Ramos (cell line): ENCODE results near the gene SH3D19.
"Not testable (repeated sequence)": the region's sequence is repeated elsewhere in the genome, so short reads cannot be mapped to it uniquely, and the experiment has no call there.

Source experiments
- in situ Hi-C: fragments of 300-500 bp; cut with MboI; formaldehyde crosslinking; loops from one replicate; pipeline ENCODE4 v1.14.3; 2022; ENCODE audit warnings: low sequenced_read_pairs; ENCODE audit not compliant: unreplicated experiment

The SH3D19 gene

DNA sequence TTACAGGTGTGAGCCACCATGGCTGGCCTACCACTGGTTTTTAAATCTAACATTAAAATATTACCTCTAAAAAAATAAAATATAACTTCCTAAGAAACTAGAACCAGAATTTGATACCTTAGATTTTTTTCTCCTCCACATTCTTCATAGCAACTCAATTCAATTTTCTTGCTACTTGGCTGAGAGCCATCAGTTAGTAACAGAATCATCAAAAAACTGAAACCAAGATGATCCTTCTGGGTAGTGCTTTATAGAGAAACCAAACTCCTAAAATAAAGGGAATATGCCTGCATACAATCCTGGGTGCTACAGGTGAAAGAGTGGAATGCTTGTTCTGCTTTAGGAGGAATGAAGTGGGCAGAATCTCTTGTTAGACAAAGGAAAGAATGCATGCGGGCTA is 161.6 kb downstream of the SH3D19 start:
- in situ Hi-C loops, result no loop called here

GRCh38 chr4:151158979-151159378 is 166.4 kb downstream of the SH3D19 start:
- in situ Hi-C loops, result no loop called here

- in situ Hi-C loops, result no loop called here
These were observed 167.9 kb downstream of the SH3D19 start for GRCh38 chr4:151157543-151157942.

DNA sequence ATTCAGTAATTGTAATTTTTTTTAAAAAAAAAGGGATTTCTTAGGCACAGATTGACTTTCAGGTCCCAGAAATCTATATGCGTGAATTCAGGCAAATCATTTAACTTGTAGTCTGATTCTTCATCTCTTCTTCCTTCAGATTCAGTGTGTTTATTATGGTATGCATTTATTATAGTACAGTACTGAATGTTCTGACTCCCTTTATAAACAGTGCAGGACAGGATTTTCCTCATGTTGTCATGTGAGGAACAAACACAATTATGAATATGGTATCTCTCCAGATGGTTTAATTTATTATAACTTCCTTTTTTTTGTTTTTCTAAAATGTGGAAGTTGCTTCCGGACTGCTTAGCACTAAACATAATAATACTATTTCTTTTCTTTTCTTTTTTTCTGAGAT is 171.8 kb downstream of the SH3D19 start:
- in situ Hi-C loops, result no loop called here

DNA sequence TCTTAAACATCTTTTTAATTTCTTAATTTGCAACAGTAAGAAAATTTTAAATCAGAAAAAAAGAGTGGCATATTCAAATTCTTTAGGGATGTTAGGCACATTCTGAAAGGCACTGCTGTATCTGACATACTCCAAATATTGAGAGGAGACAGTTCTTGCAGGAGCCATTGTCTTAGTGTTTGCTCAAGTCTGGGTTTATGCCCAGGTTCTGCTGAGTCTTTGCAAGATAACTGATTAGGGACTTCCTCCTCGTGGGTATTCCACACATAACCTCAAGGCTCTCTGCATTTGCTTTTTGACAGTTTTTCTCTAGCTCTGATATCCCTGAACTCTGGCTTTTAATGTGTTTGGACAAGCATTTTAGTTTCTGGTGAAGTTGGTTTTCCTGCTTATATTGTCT is 173.4 kb downstream of the SH3D19 start:
- in situ Hi-C loops, result no loop called here

GRCh38 chr4:151150821-151151580 is 174.4 kb downstream of the SH3D19 start:
- in situ Hi-C loops, result no loop called here

DNA sequence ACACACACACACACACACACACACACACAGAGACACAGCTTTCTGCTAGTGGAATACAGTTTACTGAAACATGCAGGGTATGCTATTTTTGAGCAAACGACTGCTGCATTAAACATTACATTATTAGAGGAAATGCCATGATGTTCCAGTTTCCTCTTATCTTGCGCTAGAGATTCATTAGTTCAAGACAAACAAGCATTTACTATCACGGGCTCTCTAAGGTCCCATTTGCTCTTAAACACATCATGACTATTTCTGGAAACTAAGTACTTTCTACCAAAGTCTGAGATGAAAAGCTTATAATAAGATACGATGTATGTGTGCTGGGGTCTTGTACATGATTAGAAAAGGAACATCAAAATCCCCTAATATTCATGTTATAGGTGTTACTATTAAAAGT is 177.1 kb downstream of the SH3D19 start:
- in situ Hi-C loops, result no loop called here

DNA sequence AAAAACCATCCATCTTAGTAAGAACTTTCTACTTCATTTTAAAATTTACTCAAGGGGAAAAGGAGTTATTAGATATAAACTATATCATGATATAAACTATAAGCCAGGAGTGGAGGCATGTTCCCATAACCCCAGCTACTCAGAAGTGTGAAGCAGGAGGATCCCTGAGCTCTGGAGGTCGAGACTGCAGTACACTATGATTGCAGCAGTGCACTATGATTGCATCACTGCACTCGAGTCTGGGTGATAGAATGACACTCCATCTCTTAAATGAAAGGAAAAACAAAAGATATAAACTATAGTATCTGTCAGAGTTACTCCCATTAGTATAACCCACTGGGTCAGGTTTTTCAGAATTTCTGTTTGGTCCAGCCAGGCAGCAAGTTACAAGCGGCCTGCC is 178.4 kb downstream of the SH3D19 start:
- in situ Hi-C loops, result no loop called here

GRCh38 chr4:151144329-151145072 is 180.9 kb downstream of the SH3D19 start:
- in situ Hi-C loops, result no loop called here

DNA sequence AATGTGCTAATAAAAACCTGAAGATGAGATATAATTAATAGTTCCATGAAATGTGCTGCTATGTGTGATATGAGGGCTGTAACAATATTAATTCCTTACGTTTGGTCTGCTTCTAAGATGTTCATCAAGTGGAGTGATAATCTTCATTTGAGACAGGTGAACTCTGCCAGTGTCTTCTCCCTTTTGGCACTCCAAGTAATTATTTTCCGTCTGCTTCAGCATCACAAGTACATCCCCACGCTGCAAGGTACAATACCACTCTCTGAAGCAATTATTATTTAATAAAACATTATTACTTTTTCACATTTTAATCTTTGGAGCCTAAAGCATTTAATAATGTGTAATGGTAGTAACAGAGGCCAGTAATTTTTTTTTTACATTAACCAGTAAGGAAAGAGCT is 181.6 kb downstream of the SH3D19 start:
- in situ Hi-C loops, result no loop called here

DNA sequence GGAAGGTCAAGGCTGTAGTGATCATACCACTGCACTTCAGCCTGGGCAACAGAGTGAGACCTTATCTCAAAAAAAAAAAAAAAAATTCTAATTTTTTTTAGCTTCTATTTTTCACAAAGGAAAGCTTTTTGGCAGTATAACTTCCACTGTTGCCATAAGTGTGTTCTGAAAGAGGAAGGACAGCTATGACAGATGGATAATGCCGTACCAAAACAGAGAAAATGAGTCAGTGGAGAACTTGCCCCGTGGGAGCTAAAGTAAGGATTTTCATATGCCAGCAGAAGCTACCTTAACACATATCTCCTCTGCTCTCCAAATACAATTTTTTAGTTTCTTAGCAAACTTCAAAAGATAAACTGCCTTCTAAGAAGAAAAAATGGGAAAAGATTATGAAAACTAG is 182.2 kb downstream of the SH3D19 start:
- in situ Hi-C loops, result no loop called here

DNA sequence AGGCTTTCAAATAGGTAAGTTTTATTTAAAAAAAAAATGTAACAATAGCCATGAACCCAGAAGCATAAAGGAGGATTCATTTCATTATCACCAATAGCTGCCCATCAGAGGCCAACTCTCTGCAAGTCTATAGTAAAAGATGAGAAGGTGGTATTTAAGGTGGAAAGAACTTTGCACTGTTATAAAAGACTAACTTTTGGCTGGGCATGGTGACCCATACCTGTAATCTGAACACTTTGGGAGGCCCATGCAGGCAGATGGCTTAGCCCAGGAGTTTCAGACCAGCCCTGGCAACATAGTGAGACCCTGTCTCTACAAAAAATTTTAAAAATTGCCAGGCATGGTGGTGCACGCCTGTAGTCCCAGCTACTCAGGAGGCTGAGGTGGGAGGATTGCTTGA is 182.6 kb downstream of the SH3D19 start:
- in situ Hi-C loops, result no loop called here

DNA sequence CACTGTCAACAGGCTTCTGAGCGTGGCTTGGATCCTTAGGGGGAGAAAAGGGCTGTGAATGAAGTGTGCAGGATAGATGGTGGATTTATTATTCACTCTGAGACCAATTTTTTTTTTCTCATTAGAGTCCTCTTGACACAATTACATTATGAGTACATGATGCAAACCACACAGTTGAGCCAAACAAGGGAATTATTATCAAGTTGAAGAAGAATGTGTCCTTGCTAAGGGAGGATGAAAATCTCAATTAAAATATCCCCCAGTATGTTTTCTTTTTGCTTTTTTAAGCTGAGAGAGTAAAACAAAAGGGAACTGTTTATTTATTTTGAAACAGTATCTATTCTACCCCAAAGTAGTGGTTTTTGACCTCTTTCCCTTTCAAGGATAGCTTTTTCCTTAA is 185.6 kb downstream of the SH3D19 start:
- in situ Hi-C loops, result no loop called here

DNA sequence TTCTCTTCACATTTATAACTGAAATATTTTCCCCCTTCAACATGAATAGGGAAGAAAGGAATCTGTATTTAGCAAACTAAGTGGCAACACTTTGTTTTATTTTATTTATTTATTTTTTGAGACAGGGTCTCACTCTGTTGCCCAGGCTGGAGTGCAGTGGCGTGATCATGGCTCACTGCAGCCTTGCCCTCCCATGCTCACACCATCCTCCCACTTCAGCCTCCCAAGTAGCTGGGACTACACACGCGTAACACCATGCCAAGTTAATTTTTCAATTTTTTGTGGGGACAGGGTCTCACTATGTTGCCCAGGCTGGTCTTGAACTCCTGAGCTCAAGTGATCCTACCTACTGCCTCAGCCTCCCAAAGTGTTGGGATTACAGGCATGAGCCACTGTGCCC is 189.4 kb downstream of the SH3D19 start:
- in situ Hi-C loops, result not testable (repeated sequence)

GRCh38 chr4:151133311-151133710 is 192.1 kb downstream of the SH3D19 start:
- in situ Hi-C loops, result no loop called here

GRCh38 chr4:151129796-151130195 is 195.6 kb downstream of the SH3D19 start:
- in situ Hi-C loops, result no loop called here

DNA sequence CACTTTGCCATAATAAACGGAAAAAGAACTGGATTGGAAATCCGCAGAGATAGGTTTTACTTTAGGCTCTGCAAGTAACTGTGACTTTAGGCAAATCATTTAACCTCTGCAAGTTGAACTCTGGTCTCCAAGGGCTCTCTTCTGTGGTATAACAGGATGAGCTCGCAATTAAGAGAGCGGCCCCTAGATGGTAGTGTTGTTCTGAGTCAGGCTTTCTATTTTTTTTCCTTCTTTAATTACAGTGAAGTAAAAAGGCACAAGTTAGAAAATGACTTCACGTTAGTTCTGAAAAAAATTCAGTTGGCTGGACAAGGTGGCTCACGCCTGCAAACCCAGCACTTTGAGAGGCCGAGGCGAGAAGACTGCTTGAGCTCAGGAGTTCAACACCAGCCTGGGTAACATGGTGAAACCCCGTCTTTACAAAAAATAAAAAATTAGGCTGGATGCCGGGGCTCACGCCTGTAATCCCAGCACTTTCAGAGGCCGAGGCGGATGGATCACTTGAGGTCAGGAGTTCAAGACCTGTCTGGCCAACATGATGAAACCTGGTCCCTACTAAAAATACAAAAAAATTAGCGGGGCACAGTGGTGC is 207.9 kb downstream of the SH3D19 start:
- in situ Hi-C loops, result no loop called here

DNA sequence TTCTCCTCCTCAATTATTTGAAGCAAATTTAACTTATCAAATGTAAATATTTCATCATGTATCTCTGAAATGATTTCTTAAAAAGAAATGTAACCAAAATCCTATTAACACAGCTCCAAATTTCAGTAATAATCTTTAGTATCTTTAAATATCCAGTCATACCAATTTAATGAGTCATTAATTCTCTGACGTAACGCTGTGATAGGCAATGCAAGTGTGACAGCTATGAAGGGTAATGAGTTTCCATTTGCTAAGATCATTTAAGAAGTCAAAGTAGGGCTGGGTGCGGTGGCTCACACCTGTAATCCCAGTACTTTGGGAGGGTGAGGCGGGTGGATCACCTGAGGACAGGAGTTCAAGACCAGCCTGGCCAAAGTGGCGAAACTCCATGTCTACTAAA is 210.4 kb downstream of the SH3D19 start:
- in situ Hi-C loops, result no loop called here

- in situ Hi-C loops, result no loop called here
These were observed 211.1 kb downstream of the SH3D19 start for GRCh38 chr4:151114338-151114737.

DNA sequence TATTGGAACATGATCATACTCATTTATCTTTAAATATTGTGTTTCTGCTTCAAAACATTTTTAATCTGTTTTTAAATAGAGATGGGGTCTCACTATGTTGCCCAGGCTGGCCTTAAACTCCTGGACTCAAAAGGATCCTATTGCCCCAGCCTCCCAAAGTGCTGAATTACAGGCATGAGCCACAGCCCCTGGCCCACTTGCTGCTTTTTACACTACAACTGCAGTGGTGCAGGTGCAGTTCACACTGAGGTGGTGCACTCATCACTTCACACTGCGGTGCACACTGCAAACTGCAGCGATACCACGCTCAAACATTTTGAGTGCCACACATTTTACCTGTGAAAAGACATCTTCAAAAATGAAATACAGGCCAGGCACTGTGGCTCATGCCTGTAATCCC is 215.2 kb downstream of the SH3D19 start:
- in situ Hi-C loops, result no loop called here

DNA sequence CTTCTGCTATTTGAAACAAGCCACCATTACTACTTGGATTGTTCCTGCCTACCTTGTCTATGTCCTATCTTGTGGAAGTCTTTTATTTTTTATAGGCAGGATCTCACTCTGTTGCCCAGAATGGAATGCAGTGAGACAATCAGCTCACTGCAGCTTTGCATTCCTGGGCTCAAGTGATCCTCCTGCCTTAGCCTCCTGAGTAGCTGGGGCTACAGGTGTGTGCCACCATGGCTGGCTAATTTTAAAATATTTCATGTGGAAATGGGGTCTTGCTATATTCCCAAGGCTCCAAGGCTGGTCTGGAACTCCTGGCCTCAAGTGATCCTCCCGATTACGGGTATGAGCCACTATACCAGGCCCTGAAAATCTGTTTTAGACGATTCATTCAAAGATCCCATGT is 218.3 kb downstream of the SH3D19 start:
- in situ Hi-C loops, result no loop called here
